Activated CD4-positive, alpha-beta T cell treated with anti-CD3 and anti-CD28 coated beads, Interleukin-2, amount 50 U/mL, for 24 hours (primary cell): ENCODE data around the gene TMPRSS12.
A peak's percentile ranks its signal among the peaks of the same experiment; 100 is the strongest.
"Not testable (repeated sequence)": the region's sequence is repeated elsewhere in the genome, so short reads cannot be mapped to it uniquely, and the experiment has no call there.

Experiments used
- DNase-seq, 2 donors: peaks; one replicate each; pipeline ENCODE4 v3.0.0-alpha.2; 2020; ENCODE audit warnings: low read depth in 1 of 2, low spot score in 1 of 2

TMPRSS12 gene, protein sequence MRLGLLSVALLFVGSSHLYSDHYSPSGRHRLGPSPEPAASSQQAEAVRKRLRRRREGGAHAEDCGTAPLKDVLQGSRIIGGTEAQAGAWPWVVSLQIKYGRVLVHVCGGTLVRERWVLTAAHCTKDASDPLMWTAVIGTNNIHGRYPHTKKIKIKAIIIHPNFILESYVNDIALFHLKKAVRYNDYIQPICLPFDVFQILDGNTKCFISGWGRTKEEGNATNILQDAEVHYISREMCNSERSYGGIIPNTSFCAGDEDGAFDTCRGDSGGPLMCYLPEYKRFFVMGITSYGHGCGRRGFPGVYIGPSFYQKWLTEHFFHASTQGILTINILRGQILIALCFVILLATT

DNA sequence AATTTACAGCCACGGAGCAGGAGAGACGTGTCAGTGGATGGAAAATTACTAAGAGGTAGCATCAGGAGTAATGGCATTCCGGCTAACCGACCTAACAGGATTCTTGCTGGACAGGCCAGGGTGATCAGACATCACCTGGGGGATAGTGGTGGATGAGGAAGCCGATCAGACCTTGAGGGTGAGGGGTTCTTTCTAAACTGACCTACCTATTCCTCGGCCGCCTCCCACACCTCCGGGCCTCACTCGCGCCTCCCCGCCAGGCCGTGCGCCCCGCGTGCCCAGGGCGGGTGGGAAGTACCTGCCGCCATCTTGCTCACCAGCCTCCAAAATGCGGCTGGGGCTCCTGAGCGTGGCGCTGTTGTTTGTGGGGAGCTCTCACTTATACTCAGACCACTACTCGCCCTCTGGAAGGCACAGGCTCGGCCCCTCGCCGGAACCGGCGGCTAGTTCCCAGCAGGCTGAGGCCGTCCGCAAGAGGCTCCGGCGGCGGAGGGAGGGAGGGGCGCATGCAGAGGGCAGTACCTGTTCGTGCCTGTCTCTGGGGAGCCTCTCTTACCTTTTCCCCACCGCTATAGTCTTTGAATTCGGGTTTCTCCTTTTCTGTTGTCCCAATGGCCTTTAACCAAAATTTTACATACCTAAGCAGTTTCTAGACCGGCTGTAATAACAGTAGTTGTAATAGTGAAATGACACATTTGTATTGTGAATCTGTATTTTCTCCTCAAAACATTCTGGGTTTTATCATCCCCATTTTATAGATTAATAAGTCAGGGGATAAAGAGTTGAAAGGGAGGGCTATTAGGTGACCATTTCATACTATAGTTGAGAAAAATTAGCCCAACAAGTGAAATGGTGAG lies at the start of gene TMPRSS12:
Gene TMPRSS12, plus strand, starts transcription at position 290 of the 857 bp plus-strand sequence. Its CDS starts 39 bp downstream, at position 329.
- no peak for DNase-seq

DNA sequence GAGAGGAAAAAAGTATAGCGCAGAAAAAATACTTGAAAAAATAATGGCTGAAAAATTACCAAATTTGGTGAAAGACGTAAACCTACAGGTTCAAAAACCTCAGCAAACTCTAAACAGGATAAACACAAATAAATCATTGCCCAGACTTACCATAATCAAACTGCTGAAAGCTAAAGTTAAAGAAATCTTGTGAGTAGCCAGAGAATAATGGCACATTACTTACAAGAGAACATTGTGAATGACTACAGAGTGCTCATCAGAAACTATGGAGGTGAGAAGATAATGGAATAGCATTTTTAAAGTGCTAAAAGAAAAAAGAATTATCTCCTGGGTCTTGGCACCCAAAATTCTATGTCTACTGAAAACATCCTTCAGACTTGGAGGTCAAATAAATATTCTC lies 42.8 kb upstream of the TMPRSS12 start:
- DNase-seq, result no peak

DNA sequence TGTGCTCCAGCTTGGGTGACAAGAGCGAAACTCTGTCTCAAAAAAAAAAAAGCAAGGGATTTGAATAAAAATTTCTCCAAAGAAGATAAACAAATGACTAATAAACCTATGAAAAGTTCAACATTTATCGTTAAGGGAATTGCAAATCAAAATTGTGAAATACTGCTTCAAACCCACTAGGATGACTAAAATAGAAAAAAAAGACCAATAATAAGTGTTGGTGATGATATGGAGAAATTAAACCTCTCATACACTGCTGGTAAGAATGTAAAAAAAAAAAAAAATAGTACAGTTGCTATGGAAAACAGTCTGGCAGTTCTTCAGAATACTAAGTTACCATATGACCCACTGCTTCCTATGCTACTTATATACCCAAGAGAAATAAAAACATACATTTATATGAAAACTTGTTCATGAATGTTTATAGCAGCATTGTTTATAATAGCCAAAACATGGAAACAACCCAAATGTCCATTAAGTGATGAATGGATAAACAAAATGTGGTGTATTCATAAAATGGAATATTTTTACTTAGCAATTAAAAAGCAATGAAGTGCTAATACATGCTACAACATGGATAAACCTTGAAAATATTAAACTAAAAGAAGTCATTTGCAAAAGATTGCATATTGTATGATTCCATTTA lies 39.4 kb upstream of the TMPRSS12 start:
- DNase-seq, result no peak

DNA sequence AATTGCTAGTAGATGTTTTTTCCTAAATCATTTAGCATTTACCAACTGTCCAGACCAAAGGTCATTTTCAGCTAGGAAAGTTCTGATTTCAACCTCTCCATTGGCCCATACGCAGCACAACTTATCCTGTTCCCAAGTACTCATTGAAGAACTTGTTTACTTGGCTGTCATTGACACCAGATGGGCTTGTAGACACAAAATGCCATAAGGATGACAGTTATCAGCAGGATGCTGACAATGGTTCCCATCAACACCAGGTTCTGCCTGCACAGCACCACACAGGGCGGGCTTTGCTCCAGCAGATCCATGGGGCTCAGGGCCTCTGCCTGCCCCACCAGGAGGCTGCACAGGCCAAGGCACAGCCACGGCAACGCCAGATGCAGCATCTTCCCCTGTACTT lies 36.5 kb upstream of the TMPRSS12 start:
- DNase-seq, result no peak

DNA sequence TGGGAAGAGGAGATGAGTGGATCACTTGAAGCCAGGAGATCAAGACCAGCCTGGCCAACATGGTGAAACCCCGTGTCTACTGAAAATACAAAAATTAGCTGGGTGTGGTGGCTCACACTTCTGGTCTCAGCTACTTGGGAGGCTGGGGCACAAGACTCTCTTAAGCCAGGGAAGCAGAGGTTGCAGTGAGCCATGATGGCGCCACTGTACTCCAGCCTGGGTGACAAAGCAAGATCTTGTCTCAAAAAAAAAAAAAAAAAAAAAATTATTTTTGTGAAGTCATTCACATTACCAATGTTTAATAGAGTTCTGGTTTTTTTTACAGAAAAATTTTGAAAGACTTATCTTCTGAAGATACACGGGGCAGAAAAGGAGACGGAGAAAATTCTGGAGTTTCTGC lies 33.6 kb upstream of the TMPRSS12 start:
- not testable (repeated sequence) for DNase-seq

DNA sequence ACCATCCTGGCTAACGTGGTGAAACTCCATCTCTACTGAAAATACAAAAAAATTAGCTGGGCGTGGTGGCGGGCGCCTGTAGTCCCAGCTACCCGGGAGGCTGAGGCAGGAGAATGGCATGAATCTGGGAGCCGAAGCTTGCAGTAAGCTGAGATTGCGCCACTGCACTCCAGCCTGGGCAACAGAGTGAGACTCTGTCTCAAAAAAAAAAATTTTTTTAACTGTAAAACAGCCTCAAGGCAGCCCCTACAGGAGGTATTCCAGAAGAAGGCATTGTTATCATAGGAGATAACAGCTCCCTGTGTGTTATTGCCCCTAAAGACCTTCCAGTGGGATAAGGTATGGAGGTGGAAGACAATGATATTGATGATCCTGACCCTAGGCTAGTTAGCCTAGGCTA lies 27.8 kb upstream of the TMPRSS12 start:
- not testable (repeated sequence) for DNase-seq

DNA sequence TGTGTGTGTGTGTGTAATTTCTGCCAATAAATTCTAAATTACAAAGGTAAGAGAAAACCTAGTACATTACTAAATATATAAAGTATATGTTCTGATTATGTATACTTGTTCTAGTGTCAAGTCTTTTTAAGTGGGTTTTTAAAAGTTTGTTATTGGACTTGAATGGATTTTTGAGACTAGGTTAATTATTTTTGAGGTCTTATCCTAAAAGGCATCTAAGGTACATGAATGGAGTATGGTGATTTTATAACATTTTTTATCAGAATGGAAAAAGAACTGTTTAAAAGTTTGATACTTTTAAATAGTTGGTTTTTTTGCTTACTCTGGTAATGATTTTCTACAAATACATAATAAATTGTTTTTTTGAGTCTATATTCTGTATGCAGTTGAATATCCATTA lies 22.5 kb upstream of the TMPRSS12 start:
- DNase-seq, result no peak

DNA sequence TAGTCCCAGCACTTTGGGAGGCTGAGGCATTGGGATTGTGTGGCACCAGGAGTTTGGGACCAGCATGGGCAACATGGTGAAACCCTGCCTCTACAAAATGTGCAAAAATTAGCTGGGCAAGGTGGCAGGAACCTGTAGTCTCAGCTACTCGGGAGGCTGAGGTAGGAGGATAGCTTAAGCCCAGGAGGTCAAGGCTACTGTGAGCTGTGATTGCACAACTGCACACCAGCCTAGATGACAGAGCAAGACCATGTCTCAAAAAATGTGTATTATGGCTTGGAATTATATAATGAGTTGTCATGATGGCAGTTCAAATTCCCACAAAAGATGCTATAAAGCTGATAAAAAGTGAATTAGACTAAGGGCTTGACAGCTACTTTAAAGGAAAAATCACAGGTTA lies 20.6 kb upstream of the TMPRSS12 start:
- no peak for DNase-seq

DNA sequence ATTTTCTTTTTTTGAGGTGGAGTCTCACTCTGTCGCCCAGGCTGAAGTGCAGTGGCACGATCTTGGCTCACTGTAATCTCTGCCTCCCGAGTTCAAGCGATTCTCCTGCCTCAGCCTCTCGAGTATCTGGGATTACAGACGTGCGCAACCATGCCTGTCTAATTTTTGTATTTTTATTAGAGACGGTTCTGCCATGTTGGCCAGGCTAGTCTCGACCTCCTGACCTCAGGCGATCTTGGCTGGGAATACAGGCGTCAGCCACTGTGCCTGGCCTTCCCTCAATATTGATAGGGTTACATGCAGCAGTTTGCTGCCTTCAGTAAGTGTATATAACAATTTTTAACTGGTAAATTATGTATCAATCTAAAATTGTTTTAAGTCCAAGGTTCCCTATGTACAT lies 19.0 kb upstream of the TMPRSS12 start:
- not testable (repeated sequence) for DNase-seq

DNA sequence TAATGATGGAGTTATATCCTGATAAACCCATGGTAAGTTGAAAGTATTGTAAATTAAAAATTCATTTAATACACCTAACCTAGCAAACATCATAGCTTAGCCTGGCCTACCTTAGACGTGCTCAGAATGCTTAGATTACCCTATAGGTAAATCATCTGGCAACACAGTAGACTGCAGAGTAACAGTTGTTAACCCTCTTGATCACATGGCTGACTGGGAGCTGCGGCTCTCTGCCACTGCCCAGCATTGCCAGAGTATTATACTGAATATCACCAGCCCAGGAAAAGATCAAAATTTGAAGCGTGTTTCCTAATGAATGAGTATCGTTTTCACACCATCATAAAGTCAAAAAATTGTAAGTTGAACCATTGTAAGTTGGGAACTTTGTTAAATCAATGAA lies 17.8 kb upstream of the TMPRSS12 start:
- no peak for DNase-seq

DNA sequence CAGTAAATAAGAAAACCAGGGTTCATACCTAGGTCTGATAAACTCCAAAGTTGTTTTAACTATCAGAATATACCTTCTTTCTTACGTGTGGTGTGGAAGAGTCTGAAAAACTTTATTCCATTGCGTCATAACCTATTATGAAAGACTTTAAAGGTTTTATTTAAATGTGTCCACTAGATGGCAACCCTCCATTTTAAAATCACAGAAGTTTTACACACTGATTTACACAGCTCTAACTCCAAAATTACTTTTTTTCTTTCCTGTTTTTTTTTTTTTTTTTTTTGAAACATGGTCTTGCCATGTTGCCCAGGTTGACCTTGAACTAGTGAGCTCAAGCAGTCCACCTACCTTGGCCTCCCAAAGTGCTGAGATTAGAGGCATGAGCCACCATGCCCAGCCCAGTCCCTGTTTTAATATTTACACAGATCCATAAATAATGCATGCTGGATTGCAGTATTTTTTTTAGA lies 17.3 kb upstream of the TMPRSS12 start:
- peak in 1 of 2 donors; percentile 3 for DNase-seq

DNA sequence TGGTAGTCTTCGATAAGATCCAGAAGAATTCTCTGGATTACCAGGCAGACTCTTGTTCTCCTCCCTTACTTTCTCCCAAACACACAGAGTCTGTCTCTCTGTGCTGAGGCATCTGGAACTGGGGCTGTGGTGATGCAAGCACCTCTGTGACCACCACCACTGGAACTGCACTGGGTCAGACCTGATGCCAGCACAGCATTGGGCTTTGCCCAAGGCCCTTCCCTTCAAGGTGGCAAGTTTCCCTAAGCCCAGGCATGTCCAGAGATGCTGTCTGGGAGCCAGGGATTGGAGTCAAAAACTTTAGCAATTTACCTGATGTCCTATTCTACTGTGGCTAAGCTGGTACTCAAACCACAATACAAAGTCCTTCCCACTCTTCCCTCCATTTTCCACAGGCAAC lies 14.6 kb upstream of the TMPRSS12 start:
- no peak for DNase-seq

DNA sequence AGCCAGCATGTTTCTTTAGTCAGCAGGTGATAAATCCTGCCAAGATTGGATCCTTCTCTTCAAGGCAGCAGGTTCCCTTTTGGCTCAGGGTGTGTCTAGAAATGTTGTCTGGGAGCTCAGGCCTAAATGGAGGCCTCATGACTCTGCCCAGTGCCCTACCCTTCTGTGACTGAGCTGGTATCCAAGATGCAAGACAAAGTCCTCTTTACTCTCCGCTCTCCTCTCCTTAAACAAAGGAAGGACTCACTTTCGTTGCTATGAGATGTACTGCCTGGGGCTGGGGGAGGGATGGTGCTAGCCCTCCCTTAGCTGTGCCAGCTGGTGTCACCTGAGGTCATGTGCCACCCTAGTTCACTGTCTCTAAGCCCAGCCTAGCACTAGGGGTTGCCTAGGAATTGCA lies 13.8 kb upstream of the TMPRSS12 start:
- no peak for DNase-seq

DNA sequence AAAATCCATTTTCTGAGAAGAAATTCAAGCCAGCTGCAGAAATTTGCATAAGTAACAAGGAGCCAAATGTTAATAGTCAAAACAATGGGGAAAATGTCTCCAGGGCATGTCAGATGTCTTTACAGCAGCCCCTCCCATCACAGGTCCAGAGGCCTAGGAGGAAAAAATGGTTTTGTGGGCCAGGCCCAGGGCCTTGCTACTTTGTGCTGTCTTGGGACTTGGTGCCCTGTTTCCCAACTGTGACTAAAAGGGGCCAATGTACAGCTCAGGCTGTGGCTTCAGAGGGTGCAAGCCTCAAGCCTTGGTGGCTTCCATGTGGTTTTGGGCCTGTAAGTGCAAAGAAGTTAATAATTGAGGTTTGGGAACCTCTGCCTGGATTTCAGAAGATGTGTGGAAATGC lies 8.9 kb upstream of the TMPRSS12 start:
- DNase-seq, result not testable (repeated sequence)

DNA sequence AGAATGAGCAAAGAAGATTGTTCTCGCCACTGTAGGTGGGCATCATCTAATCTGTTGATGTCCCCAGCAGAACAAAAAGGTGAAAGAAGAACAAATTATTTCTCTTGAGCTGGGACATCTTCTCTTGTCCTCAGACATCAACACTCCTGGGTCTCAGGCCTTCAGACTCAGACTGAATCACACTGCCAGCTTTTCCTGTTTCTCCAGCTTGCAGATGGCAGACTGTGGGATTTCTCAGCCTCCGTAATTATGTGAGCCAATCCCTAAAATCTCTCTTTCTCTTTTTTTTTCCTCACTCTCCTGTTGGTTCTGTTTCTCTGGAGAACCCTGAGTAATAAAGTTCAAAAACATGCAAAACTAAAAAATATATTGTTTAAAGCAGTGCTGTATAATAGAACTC lies 3.7 kb upstream of the TMPRSS12 start:
- DNase-seq, result no peak

DNA sequence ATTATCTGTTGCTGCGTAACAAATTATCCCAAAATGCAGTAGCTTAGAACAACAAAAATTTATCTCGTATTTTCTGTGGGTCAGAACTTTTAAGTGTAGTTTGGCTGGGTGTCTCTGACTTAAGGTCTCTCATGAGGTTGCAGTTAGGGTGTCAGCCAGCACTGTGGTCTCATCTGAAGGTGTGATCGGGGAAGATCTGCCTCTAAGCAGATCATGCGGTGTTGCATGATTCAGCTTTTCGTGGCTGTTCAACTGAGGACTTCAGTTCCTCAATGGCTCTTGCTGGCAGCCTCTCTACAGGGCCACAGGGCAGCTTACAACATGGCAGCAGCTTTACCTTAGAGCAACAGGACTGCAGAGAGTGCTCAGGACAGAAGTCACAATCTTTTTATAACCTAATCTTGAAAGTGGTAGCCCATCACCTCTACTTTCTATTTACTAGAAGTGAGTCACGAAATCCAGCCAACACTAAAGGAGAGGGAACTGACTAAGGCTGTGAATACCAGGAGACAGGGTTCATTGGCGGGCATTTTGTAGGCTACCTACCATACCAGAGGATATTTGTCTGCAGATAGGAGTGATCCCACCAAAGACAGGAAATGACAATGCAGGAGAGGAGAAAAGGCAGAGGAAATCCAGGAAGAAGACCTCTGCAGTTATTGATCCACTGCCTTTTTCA lies 1.8 kb upstream of the TMPRSS12 start:
- no peak for DNase-seq

DNA sequence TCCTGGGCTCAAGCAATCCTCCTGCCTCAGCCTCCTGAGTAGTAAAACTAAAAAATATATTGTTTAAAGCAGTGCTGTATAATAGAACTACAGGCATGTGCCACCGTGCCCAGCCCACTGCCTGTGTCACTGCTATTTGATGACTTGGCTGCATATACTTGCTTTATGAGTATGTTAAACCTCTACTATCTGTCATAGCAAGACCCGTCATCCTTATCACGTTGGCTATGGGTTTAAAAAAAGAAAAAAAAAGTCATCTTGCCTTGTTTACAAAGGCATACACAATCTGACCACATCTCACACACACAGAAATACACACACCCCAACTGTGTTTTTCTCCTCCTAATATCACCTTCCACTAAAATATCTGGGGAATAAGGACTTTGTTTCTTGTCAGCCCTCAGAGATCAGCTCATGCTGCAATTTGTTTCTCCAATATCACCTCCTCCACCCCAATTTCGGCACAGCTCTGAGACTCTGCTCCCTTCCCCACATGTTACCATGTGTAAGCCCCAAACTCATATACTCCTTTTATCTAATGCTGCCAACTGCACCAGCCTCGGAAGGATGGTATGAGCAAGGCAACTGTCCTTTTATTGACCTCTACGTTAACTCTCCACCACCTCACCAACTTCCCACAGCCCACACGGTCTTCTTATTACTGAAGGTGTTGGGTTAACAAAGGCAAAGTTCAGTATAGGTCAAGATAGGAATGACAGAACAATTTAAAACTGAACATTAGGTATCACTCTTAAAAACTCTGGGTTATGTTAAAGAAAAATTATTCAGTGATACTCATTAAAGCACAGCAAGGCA lies 802 bp upstream of the TMPRSS12 start:
- DNase-seq, result no peak

DNA sequence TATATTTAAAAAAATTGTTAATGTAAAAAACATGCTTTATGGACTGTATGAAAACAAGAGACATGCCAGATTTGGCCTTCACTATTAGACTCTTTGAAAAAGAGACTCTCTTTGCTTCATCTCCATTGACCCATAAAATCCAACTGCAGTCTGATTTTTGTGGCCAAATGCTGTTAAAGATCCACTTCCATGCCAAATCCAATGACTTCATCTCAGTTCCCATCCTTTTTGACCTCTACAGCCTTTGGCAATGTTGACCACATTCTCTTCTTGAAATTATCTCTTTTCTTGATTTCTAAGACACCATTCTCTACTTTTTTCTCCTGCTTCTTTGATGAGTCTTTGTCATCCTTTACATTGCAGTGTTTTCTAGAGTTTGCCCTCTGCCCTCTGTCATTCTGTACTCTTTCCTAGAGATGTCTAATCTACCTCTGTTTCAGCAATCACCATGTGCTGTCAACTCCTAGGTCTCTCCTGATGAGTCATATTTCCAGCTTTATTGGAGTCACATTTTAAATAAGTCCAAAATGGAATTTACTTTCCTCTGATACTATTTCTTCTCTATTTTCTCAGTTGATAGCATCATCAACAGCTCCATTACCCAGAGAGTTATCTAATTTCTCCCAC lies 2.4 kb downstream of the TMPRSS12 start:
- DNase-seq, result no peak

DNA sequence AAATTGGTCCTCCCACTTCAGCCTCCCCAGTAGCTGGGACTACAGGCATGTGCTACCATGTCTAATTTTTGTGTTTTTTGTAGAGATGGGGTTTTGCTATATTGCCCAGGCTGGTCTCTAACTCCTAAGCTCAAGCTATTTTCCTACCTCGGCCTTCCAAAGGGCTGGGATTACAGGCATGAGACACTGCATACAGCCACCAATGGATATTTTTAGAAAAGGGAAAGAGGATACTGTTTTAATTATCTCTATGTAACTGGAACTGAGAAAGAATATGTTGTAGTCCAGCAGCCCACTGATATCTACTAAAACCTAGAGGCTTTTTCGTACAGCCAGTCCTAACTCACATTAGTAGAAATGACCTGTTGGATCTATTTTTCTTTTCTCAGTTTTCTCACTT lies 6.2 kb downstream of the TMPRSS12 start:
- no peak for DNase-seq

DNA sequence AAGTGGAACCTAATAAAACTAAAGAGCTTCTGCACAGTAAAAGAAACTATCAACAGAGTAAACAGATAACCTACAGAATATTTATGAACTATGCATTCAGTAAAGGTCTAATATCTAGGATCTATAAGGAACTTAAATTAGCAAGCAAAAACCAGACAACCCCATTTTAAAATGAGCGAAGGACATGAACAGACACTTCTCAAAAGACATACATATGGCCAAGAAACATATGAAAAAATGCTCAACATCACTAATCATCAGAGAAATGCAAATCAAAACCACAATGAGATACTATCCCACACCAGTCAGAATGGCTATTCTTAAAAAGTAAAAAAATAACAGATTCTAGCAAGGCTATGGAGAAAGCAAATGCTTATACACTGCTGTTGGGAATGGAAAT lies 12.5 kb downstream of the TMPRSS12 start:
- DNase-seq, result not testable (repeated sequence)
